Subcutaneous abdominal adipose tissue (tissue), 5 donors: ENCODE results near the gene NUDT14.

Source experiments
- H3K27ac ChIP-seq: one replicate; pipeline ENCODE4 v1.7.0; 2013; ENCODE audit warnings: low read depth, mild to moderate bottlenecking, inconsistent platforms, low read length, moderate library complexity
- H3K27me3 ChIP-seq, 5 donors: one replicate each; pipeline ENCODE4 v1.7.0; 2013; ENCODE audit warnings: low read length in 5 of 5, inconsistent platforms in 1 of 5; ENCODE audit not compliant: control insufficient read depth in 5 of 5, insufficient read depth in 4 of 5
- H3K36me3 ChIP-seq, 5 donors: one replicate each; pipeline ENCODE4 v1.7.0; 2013; ENCODE audit warnings: low read length in 5 of 5; ENCODE audit not compliant: control insufficient read depth in 5 of 5, insufficient read depth in 5 of 5
- H3K4me1 ChIP-seq, 5 donors: one replicate each; pipeline ENCODE4 v1.7.0; 2013; ENCODE audit warnings: low read length in 5 of 5, mild to moderate bottlenecking in 3 of 5, moderate library complexity in 1 of 5; ENCODE audit not compliant: control insufficient read depth in 5 of 5, insufficient read depth in 5 of 5
- H3K4me3 ChIP-seq, 5 donors: one replicate each; pipeline ENCODE4 v1.7.0; 2013; ENCODE audit warnings: low read length in 5 of 5, low read depth in 1 of 5
- H3K9ac ChIP-seq, 5 donors: one replicate each; pipeline ENCODE4 v1.7.0; 2013; ENCODE audit warnings: low read length in 5 of 5, mild to moderate bottlenecking in 4 of 5, moderate library complexity in 3 of 5
- H3K9me3 ChIP-seq, 5 donors: one replicate each; pipeline ENCODE4 v1.7.0; 2013; ENCODE audit warnings: low read length in 5 of 5; ENCODE audit not compliant: control insufficient read depth in 5 of 5
- donor health status: healthy.
- donor health status: healthy.
- donor health status: healthy.
- donor health status: healthy.
- donor health status: healthy.

NUDT14 gene

DNA sequence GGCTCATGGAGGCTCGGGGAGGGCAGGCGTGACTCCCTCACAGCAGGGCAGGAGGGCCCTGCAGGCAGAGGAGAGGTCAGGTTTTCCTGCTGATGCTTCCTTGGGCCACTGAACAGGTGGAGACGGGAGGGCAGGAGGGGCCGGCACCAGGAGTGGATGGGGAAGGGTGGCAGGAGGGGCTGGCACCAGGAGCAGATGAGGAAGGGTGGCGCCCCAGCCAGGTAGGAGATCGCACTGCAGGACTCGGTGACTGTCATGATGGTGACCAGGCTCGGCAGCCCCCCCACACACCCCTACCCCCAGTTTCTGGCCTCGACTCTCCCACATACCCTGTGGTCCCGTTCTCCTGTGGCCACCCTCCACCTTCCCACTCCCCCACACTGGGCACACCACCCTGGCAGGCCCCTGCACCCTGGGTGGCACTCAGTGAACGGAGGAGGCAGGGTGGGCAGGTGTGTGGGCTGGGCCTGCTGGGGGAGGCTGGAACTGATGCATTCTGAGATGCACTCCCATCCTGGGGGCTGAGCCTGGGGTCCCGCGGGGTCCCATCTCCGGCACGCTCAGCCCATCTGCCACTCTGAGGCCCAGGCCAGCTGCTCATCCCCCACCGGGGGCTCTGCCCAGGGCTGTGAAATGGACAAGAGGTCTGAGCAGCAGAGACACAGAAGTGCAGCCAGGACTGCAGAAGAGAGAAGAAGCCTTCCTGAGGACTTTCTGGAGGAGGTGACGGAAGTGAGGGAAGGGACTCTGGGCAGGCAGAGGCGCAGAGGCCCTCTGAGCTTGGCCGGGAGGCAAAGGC is 2.8 kb downstream of the NUDT14 start:
- no peaks in the 10 kb centered on the region for H3K9me3 ChIP-seq
- no peaks in the 10 kb centered on the region for H3K27me3 ChIP-seq
- no peak overlapping the region for H3K4me3 ChIP-seq
- no peak overlapping the region for H3K9ac ChIP-seq
- H3K36me3 ChIP-seq = no peaks in the 10 kb centered on the region
- H3K27ac ChIP-seq = no peak overlapping the region
- peaks cover 11 to 82% (median 69%) of the 10 kb centered on the region in 5 donors for H3K4me1 ChIP-seq

- no peaks in the 10 kb centered on the region for H3K27me3 ChIP-seq
- H3K9me3 ChIP-seq = no peaks in the 10 kb centered on the region
- H3K36me3 ChIP-seq = no peaks in the 10 kb centered on the region
- peak overlapping the region in 1 of 5 donors; percentile 25 for H3K4me3 ChIP-seq
- H3K27ac ChIP-seq = no peak overlapping the region
- peaks cover 11 to 74% (median 62%) of the 10 kb centered on the region in 5 donors for H3K4me1 ChIP-seq
- H3K9ac ChIP-seq = peak overlapping the region in 3 of 5 donors; percentile 8 to 29 (median 21)
These were observed 4.0 kb downstream of the NUDT14 start for GRCh38 chr14:105177082-105177481.

DNA sequence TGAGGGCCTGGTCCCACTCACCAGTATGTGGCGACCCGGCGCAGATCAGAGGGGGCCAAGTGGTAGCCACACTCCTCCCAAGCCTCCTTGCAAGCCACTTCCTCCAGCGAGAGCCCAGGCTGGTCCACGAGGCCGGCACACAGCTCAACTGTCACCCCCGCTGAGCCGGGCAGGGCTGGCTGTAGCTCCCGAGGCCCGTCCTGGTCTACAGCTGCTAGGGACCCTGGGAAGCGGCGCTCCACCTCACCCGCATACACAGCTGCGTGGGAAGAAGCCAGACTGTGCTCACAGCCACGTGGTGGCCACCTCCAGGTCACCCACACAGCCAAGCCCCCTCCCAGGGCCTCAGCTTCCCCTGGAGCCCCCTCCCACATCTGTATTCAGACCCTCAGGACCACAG is 4.6 kb downstream of the NUDT14 start:
- H3K36me3 ChIP-seq = no peaks in the 10 kb centered on the region
- peak overlapping the region in 1 of 5 donors; percentile 25 for H3K4me3 ChIP-seq
- no peak overlapping the region for H3K27ac ChIP-seq

GRCh38 chr14:105173901-105174894 is 6.9 kb downstream of the NUDT14 start:
- H3K36me3 ChIP-seq = no peaks in the 10 kb centered on the region
- no peaks in the 10 kb centered on the region for H3K9me3 ChIP-seq
- H3K4me3 ChIP-seq = no peak overlapping the region
- H3K27ac ChIP-seq = no peak overlapping the region
- H3K27me3 ChIP-seq = peaks cover 0 to 4% (median 0%) of the 10 kb centered on the region in 5 donors
- peaks cover 8 to 75% (median 61%) of the 10 kb centered on the region in 5 donors for H3K4me1 ChIP-seq
- no peak overlapping the region for H3K9ac ChIP-seq

More for the DNA sequence above, 4.6 kb downstream of the NUDT14 start:
- Histone ChIP-seq H3K9ac (peak overlapping the region in 3 of 5 donors; percentile 8 to 29 (median 21)), H3K4me1 (peaks cover 11 to 70% (median 58%) of the 10 kb centered on the region in 5 donors), H3K9me3 (no peaks in the 10 kb centered on the region), H3K27me3 (no peaks in the 10 kb centered on the region)

DNA sequence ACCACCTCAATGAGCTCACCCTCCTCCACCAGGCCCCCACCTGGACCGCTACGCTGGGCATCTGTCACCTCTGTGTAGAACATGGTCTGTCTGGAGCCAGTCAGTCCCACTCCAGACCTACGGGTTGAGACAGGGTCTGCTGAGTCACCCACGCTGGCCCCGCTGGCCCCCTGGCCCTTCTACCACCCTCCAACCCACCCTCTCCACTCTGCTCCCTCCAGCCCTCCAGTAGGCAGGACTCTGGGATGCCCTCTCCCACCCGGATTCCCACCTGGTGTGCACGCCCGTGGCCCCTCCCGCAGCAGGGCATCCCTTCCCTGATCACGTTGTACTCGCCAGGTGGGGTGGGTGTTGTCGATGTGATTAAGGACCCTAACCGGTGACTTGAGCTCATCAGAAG is 8.0 kb downstream of the NUDT14 start:
- no peaks in the 10 kb centered on the region for H3K9me3 ChIP-seq
- H3K27me3 ChIP-seq = peaks cover 0 to 4% (median 0%) of the 10 kb centered on the region in 5 donors
- H3K4me3 ChIP-seq = no peak overlapping the region
- H3K4me1 ChIP-seq = peaks cover 8 to 70% (median 60%) of the 10 kb centered on the region in 5 donors
- no peak overlapping the region for H3K9ac ChIP-seq
- no peaks in the 10 kb centered on the region for H3K36me3 ChIP-seq
- no peak overlapping the region for H3K27ac ChIP-seq

- H3K36me3 ChIP-seq = no peaks in the 10 kb centered on the region
- H3K27ac ChIP-seq = no peak overlapping the region
- peaks cover 0 to 4% (median 0%) of the 10 kb centered on the region in 5 donors for H3K27me3 ChIP-seq
- H3K4me3 ChIP-seq = no peak overlapping the region
- H3K9me3 ChIP-seq = no peaks in the 10 kb centered on the region
- peaks cover 6 to 69% (median 57%) of the 10 kb centered on the region in 5 donors for H3K4me1 ChIP-seq
- no peak overlapping the region for H3K9ac ChIP-seq
These were observed 8.6 kb downstream of the NUDT14 start for GRCh38 chr14:105172476-105172875.

DNA sequence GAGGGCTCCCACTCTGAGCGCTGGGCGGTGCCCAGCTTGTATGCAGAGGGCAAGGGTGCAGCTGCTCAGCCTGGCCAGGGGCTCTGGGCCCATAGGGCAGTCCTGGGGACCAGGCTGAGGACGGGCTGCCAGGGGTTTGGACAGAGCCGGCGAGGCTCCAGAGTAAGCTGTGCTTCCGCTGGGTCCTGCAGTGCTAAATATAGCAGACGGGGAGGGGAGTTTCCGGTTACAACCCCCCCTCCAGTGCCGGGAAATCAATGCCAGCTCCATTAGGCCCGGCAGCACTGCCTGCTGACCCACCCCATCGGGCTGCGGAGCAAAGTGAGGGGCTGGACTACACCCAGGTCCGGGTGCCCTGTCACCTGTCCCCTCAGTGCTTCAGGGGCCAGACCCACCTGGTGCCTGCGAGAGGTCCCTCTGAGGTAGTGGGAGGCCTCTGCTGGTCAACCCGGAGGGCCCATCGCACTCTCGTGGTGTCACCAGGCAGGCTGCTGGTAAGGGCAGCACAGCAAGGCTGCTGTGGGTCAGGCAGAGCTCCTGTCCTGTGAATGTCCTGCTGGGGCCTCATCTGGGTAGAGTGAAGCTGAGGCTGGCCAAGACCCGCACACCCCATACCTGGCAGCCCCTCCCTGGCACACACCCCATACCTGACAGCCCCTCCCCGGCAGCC is 10.0 kb downstream of the NUDT14 start:
- no peak overlapping the region for H3K4me3 ChIP-seq
- H3K9me3 ChIP-seq = no peaks in the 10 kb centered on the region
- peaks cover 0 to 67% (median 54%) of the 10 kb centered on the region in 5 donors for H3K4me1 ChIP-seq
- no peak overlapping the region for H3K9ac ChIP-seq
- H3K27ac ChIP-seq = no peak overlapping the region
- no peaks in the 10 kb centered on the region for H3K36me3 ChIP-seq
- peaks cover 0 to 8% (median 3%) of the 10 kb centered on the region in 5 donors for H3K27me3 ChIP-seq

DNA sequence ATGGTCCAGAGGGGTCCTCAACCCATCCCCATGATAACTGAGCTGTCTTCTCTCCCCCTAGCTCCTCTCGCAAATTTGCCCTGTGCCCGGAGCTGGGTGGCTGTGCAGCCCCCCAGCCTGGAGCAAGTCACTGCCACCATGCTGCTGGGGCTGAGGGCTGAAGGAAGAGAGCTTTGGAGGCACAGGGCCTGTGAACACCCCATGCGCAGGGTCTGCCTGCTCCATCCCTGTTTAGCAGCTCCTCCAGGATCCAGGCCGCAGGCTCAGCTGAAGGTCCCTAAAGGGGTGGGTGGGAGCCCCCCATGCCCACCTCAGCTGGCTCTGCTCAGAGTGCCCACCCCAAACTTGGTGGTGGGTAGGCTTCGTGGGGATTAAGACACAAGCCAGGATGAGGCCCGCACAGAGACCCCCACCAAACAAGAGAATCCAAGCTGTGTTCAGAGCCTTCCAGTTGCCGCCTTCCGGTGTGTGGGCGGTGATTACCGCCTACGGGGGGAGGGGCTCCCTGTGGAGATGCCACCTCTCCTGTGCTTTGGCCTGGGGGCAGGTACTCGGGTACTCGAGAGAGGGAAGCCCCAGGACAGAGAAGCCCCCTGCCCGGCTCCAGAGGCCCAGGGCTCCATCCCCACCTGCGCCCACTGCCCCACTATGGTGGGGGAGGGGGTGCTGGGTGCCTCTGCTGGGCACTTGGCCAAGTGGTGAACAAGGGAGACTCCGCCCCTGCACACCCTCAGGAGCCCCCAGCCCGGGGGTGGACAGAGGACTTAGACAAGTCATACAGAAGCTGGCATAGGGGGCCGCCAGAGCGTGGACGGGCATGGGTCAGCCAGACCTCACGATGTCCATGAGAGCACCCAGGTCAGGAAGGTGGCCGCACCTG is 11.1 kb downstream of the NUDT14 start:
- Histone ChIP-seq H3K4me1 (peaks cover 0 to 69% (median 57%) of the 10 kb centered on the region in 5 donors), H3K27me3 (peaks cover 0 to 8% (median 3%) of the 10 kb centered on the region in 5 donors), H3K4me3 (no peak overlapping the region), H3K9ac (no peak overlapping the region), H3K36me3 (no peaks in the 10 kb centered on the region), H3K27ac (no peak overlapping the region), H3K9me3 (no peaks in the 10 kb centered on the region)
